NCI-H526 (cell line): Measurements from ENCODE around the gene SYT7.
"Not testable (repeated sequence)": the region's sequence is repeated elsewhere in the genome, so short reads cannot be mapped to it uniquely, and the experiment has no call there.

ENCODE experiments used
- DNase-seq, 2 experiments: peaks; one replicate each; lab custom pipeline; 2025; lab: John Stamatoyannopoulos, UW

SYT7 gene

GRCh38 chr11:61476371-61476770, 104.5 kb downstream of the SYT7 start:
- no peak for DNase-seq

- DNase-seq = no peak
These were observed 105.4 kb downstream of the SYT7 start for GRCh38 chr11:61475433-61475832.

GRCh38 chr11:61474013-61474643, 106.7 kb downstream of the SYT7 start:
- DNase-seq = no peak

- DNase-seq = no peak
These were observed 107.4 kb downstream of the SYT7 start for GRCh38 chr11:61473370-61474012.

GRCh38 chr11:61472868-61473267, 108.0 kb downstream of the SYT7 start:
- no peak for DNase-seq

GRCh38 chr11:61472282-61472681, 108.6 kb downstream of the SYT7 start:
- no peak for DNase-seq

GRCh38 chr11:61468002-61468401, 112.9 kb downstream of the SYT7 start:
- no peak for DNase-seq

- DNase-seq = not testable (repeated sequence)
These were observed 113.3 kb downstream of the SYT7 start for GRCh38 chr11:61467602-61468001.
